OCI-LY3 (cell line): ENCODE results near the gene TJP3.
A peak's percentile ranks its signal among the peaks of the same experiment; 100 is the strongest.

ENCODE experiments used
- H2AFZ ChIP-seq: fragments of 200-600, 300-600 bp; shearing (Covaris generic); 2 replicates; pipeline ENCODE4 v1.6.0; 2014; ENCODE audit warnings: antibody characterized with exemption, low read depth, low read length
- H3K27ac ChIP-seq: fragments of 200-600, 300-600 bp; sonication (generic); 2 replicates; pipeline ENCODE4 v1.5.1; 2014; ENCODE audit warnings: mild to moderate bottlenecking, low read length, moderate library complexity, mixed read lengths
- H3K27me3 ChIP-seq: fragments of 200-600, 300-600 bp; sonication (generic); 2 replicates; pipeline ENCODE4 v1.6.1; 2014; ENCODE audit warnings: low read depth, low read length, mixed read lengths
- H3K36me3 ChIP-seq: fragments of 200-600, 300-600 bp; sonication (generic); replicated peaks from 2 replicates; pipeline ENCODE3; 2014; ENCODE audit warnings: low read depth, low read length, mixed read lengths
- H3K4me1 ChIP-seq: fragments of 300-600, 200-600 bp; sonication (generic); 2 replicates; pipeline ENCODE4 v1.6.1; 2014; ENCODE audit warnings: low read length, mixed read lengths
- H3K4me2 ChIP-seq: fragments of 200-600, 300-600 bp; sonication (generic); 2 replicates; pipeline ENCODE4 v1.6.1; 2014; ENCODE audit warnings: low read length, mixed read lengths
- H3K4me3 ChIP-seq: fragments of 300-600, 200-600 bp; sonication (generic); 2 replicates; pipeline ENCODE4 v1.5.1; 2014; ENCODE audit warnings: antibody characterized with exemption, mild to moderate bottlenecking, low read length, moderate library complexity
- H3K79me2 ChIP-seq: fragments of 300-600, 200-600 bp; shearing (Covaris generic); 2 replicates; pipeline ENCODE4 v1.6.1; 2014; ENCODE audit warnings: mild to moderate bottlenecking, low read length, mixed read lengths
- H3K9ac ChIP-seq: fragments of 300-600, 200-600 bp; shearing (Covaris generic); 2 replicates; pipeline ENCODE4 v1.6.0; 2014; ENCODE audit warnings: mild to moderate bottlenecking, low read length, moderate library complexity
- H3K9me3 ChIP-seq: fragments of 200-600, 300-600 bp; shearing (Covaris generic); 2 replicates; pipeline ENCODE4 v1.6.1; 2014; ENCODE audit warnings: low read length, mixed read lengths; ENCODE audit not compliant: insufficient read depth
- H4K20me1 ChIP-seq: fragments of 200-600, 300-600 bp; sonication (generic); 2 replicates; pipeline ENCODE4 v1.6.1; 2016; ENCODE audit warnings: low read length, mixed read lengths; ENCODE audit not compliant: insufficient read depth
- EZH2phosphoT487 ChIP-seq: fragments of 200-600 bp; shearing (Covaris generic); IDR thresholded peaks from 2 replicates; pipeline ENCODE4 v1.6.1; 2018; ENCODE audit warnings: antibody characterized with exemption, mixed run types, low read depth
- TF ChIP-seq, protein P1 (sequence below): fragments of 200-600, 300-600 bp; sonication (generic); IDR thresholded peaks from 2 replicates; pipeline ENCODE4 v1.5.1; 2014; ENCODE audit warnings: antibody characterized with exemption, low read length, low read depth

The TJP3 gene

GRCh38 chr19:3743486-3743885 is 35.3 kb downstream of the TJP3 start:
- Histone ChIP-seq H3K4me1 (no peaks in the 10 kb centered on the region), H3K4me2 (no peak overlapping the region), H3K9ac (no peak overlapping the region), H3K27me3 (no peaks in the 10 kb centered on the region), H3K36me3 (no peaks in the 10 kb centered on the region), H3K9me3 (no peaks in the 10 kb centered on the region), H2AFZ (0 out of 2 replicates have a peak overlapping the region, but pooled peaks have one; percentile 35), H4K20me1 (no peaks in the 10 kb centered on the region), H3K4me3 (no peak overlapping the region), H3K27ac (no peak overlapping the region), H3K79me2 (no peaks in the 10 kb centered on the region)
- TF ChIP-seq, protein P1, sequence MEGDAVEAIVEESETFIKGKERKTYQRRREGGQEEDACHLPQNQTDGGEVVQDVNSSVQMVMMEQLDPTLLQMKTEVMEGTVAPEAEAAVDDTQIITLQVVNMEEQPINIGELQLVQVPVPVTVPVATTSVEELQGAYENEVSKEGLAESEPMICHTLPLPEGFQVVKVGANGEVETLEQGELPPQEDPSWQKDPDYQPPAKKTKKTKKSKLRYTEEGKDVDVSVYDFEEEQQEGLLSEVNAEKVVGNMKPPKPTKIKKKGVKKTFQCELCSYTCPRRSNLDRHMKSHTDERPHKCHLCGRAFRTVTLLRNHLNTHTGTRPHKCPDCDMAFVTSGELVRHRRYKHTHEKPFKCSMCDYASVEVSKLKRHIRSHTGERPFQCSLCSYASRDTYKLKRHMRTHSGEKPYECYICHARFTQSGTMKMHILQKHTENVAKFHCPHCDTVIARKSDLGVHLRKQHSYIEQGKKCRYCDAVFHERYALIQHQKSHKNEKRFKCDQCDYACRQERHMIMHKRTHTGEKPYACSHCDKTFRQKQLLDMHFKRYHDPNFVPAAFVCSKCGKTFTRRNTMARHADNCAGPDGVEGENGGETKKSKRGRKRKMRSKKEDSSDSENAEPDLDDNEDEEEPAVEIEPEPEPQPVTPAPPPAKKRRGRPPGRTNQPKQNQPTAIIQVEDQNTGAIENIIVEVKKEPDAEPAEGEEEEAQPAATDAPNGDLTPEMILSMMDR = no peak
- TF ChIP-seq EZH2phosphoT487 = no peak

- Histone ChIP-seq H3K4me2 (no peak overlapping the region), H3K9me3 (no peaks in the 10 kb centered on the region), H3K4me3 (no peak overlapping the region), H3K36me3 (peaks cover 8% of the 10 kb centered on the region), H3K27me3 (no peaks in the 10 kb centered on the region), H3K27ac (no peak overlapping the region), H3K9ac (no peak overlapping the region), H2AFZ (no peak overlapping the region), H4K20me1 (no peaks in the 10 kb centered on the region; the same call in 1 of the 2 replicates), H3K79me2 (no peaks in the 10 kb centered on the region), H3K4me1 (no peaks in the 10 kb centered on the region)
- TF ChIP-seq EZH2phosphoT487 = no peak
- TF ChIP-seq, protein P1 = no peak
Measured at GRCh38 chr19:3745363-3746045, 37.3 kb downstream of the TJP3 start.

DNA sequence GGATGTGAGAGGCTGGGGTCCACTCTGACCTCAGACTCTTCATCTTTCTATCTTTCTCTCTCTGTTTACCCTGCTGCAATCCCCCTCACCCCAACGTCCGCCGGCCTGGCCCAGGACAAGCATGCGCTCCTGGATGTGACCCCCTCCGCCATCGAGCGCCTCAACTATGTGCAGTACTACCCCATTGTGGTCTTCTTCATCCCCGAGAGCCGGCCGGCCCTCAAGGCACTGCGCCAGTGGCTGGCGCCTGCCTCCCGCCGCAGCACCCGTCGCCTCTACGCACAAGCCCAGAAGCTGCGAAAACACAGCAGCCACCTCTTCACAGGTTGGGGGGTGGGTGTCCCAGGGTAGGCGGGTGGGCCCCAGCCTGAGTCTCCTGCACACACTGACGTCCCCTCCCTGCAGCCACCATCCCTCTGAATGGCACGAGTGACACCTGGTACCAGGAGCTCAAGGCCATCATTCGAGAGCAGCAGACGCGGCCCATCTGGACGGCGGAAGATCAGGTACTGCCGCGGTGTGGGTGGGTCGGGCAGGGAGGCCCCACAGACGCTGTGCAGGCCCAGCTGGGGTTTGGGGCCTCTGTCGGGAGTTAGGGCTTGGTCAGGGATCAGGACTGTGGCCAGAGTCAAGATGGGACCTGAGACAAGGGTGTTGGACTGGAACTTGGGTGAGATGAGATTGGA is 38.3 kb downstream of the TJP3 start:
- H3K36me3 ChIP-seq = peaks cover 8% of the 10 kb centered on the region
- H2AFZ ChIP-seq = no peak overlapping the region
- no peaks in the 10 kb centered on the region for H3K4me1 ChIP-seq
- H3K79me2 ChIP-seq = no peaks in the 10 kb centered on the region
- H3K27me3 ChIP-seq = no peaks in the 10 kb centered on the region
- H3K9ac ChIP-seq = no peak overlapping the region
- H3K4me2 ChIP-seq = no peak overlapping the region
- H3K9me3 ChIP-seq = no peaks in the 10 kb centered on the region
- no peak for TF ChIP-seq EZH2phosphoT487
- TF ChIP-seq, protein P1 = no peak
- no peak overlapping the region for H3K4me3 ChIP-seq
- H4K20me1 ChIP-seq = no peaks in the 10 kb centered on the region; the same call in 1 of the 2 replicates
- no peak overlapping the region for H3K27ac ChIP-seq

DNA sequence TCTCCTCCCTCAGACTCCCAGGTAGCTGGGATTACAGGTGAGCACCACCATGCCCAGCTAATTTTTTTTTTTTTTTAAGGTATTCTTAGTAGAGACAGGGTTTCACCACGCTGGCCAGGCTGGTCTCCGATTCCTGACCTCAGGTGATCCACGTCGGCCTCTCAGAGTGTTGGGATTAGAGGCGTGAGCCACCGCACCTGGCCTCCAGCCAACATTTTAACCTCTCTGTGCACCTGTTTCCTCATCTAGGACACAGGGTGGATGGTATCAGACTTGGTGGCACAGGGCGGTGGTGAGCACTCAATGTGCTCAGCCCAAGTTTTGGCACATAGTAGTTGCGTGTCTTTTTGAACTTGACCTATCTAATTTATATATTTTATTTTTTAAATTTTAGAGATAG is 40.8 kb downstream of the TJP3 start:
- no peaks in the 10 kb centered on the region for H3K79me2 ChIP-seq
- H2AFZ ChIP-seq = no peak overlapping the region
- H3K4me3 ChIP-seq = no peak overlapping the region
- TF ChIP-seq, protein P1 = no peak
- no peak for TF ChIP-seq EZH2phosphoT487
- no peak overlapping the region for H3K9ac ChIP-seq
- H4K20me1 ChIP-seq = no peaks in the 10 kb centered on the region; the same call in 1 of the 2 replicates
- no peak overlapping the region for H3K27ac ChIP-seq
- H3K4me2 ChIP-seq = no peak overlapping the region
- H3K27me3 ChIP-seq = no peaks in the 10 kb centered on the region
- peaks cover 16% of the 10 kb centered on the region for H3K36me3 ChIP-seq
- no peaks in the 10 kb centered on the region for H3K9me3 ChIP-seq
- no peaks in the 10 kb centered on the region for H3K4me1 ChIP-seq
